ENCODE data around the gene CLTC.

CLTC gene

GRCh38 chr17:59723607-59724006 is 103.9 kb downstream of the CLTC start:
- ChIA-PET CTCF (no interaction called here), POLR2A (no interaction called here)
- TF ChIP-seq FOXK2 (IDR thresholded peaks at IDR 0.05): no peak
- TF ChIP-seq TARDBP (IDR thresholded peaks at IDR 0.05): no peak
- no peak for TF ChIP-seq SP1 (IDR thresholded peaks at IDR 0.05)
- TF ChIP-seq BHLHE40 (IDR thresholded peaks at IDR 0.05; ENCODE audit: borderline replicate concordance): no peak
- TF ChIP-seq L3MBTL2 (conservative IDR thresholded peaks at IDR 0.05): no peak
- no peak for TF ChIP-seq PKNOX1 (IDR thresholded peaks at IDR 0.05)
- no peak for TF ChIP-seq LEF1 (IDR thresholded peaks at IDR 0.05; ENCODE audit: borderline replicate concordance)
- TF ChIP-seq SUZ12 (IDR thresholded peaks at IDR 0.05): no peak
- TF ChIP-seq FOXA1 (IDR thresholded peaks at IDR 0.05): no peak
- TF ChIP-seq HDGF (IDR thresholded peaks at IDR 0.05; ENCODE audit: borderline replicate concordance): no peak
- TF ChIP-seq ARNT (IDR thresholded peaks at IDR 0.05): no peak
- DNase-seq (ENCODE audit: extremely low spot score): no peak

GRCh38 chr17:59725691-59726090 is 106.0 kb downstream of the CLTC start:
- DNase-seq (ENCODE audit: extremely low spot score): no peak
- ChIA-PET POLR2A (interaction anchor here (1.1 kb wide), 1 partner anchor 18 kb away, joined by 5 read pairs; the partner anchor contains the start of genes PTRH2 and VMP1), CTCF (no interaction called here)
- no peak for TF ChIP-seq BHLHE40 (IDR thresholded peaks at IDR 0.05; ENCODE audit: borderline replicate concordance)
- TF ChIP-seq FOXA1 (IDR thresholded peaks at IDR 0.05): no peak
- no peak for TF ChIP-seq FOXM1 (IDR thresholded peaks at IDR 0.05; ENCODE audit: borderline replicate concordance)
- TF ChIP-seq SP1 (IDR thresholded peaks at IDR 0.05): no peak
- TF ChIP-seq ZNF384 (IDR thresholded peaks at IDR 0.05): no peak
- no peak for TF ChIP-seq L3MBTL2 (conservative IDR thresholded peaks at IDR 0.05)
- no peak for TF ChIP-seq HDGF (IDR thresholded peaks at IDR 0.05; ENCODE audit: borderline replicate concordance)
- no peak for TF ChIP-seq FOXK2 (IDR thresholded peaks at IDR 0.05)
- no peak for TF ChIP-seq TARDBP (IDR thresholded peaks at IDR 0.05)
- no peak for TF ChIP-seq SUZ12 (IDR thresholded peaks at IDR 0.05)
- no peak for TF ChIP-seq NFRKB (IDR thresholded peaks at IDR 0.05)
- TF ChIP-seq PKNOX1 (IDR thresholded peaks at IDR 0.05): no peak

- DNase-seq (ENCODE audit: extremely low spot score): no peak
- no peak for TF ChIP-seq LEF1 (IDR thresholded peaks at IDR 0.05; ENCODE audit: borderline replicate concordance)
- TF ChIP-seq BHLHE40 (IDR thresholded peaks at IDR 0.05; ENCODE audit: borderline replicate concordance): no peak
- no peak for TF ChIP-seq FOXK2 (IDR thresholded peaks at IDR 0.05)
- TF ChIP-seq ARNT (IDR thresholded peaks at IDR 0.05): no peak
- no peak for TF ChIP-seq FOXA1 (IDR thresholded peaks at IDR 0.05)
- TF ChIP-seq HDGF (IDR thresholded peaks at IDR 0.05; ENCODE audit: borderline replicate concordance): no peak
- no peak for TF ChIP-seq SUZ12 (IDR thresholded peaks at IDR 0.05)
- no peak for TF ChIP-seq ZNF384 (IDR thresholded peaks at IDR 0.05)
- TF ChIP-seq ELF4 (IDR thresholded peaks at IDR 0.05): no peak
- TF ChIP-seq SP1 (IDR thresholded peaks at IDR 0.05): no peak
- no peak for TF ChIP-seq TARDBP (IDR thresholded peaks at IDR 0.05)
- TF ChIP-seq NFRKB (IDR thresholded peaks at IDR 0.05): no peak
- no peak for TF ChIP-seq FOXM1 (IDR thresholded peaks at IDR 0.05; ENCODE audit: borderline replicate concordance)
- TF ChIP-seq CTBP1 (IDR thresholded peaks at IDR 0.05; ENCODE audit: borderline replicate concordance): no peak
- TF ChIP-seq L3MBTL2 (conservative IDR thresholded peaks at IDR 0.05): no peak
- no peak for TF ChIP-seq PKNOX1 (IDR thresholded peaks at IDR 0.05)
- ChIA-PET POLR2A (interaction anchor here (1.2 kb wide), 1 partner anchor 21 kb away, joined by 3 read pairs; the partner anchor contains the start of genes PTRH2 and VMP1), CTCF (interaction anchor here (0.7 kb wide), 1 partner anchor 13 kb away, joined by 3 read pairs; no protein-coding TSS in a partner anchor)
These were observed 108.3 kb downstream of the CLTC start for GRCh38 chr17:59727817-59728533.

GRCh38 chr17:59730268-59730834 is 110.7 kb downstream of the CLTC start:
- CTCF ChIA-PET: no interaction called here
- POLR2A ChIA-PET: no interaction called here
- DNase-seq (ENCODE audit: extremely low spot score): no peak
- TF ChIP-seq L3MBTL2 (conservative IDR thresholded peaks at IDR 0.05): no peak
- no peak for TF ChIP-seq TARDBP (IDR thresholded peaks at IDR 0.05)
- TF ChIP-seq SP1 (IDR thresholded peaks at IDR 0.05): no peak
- TF ChIP-seq SUZ12 (IDR thresholded peaks at IDR 0.05): no peak
- TF ChIP-seq ZNF384 (IDR thresholded peaks at IDR 0.05): no peak
- TF ChIP-seq HDGF (IDR thresholded peaks at IDR 0.05; ENCODE audit: borderline replicate concordance): no peak
- TF ChIP-seq ELF4 (IDR thresholded peaks at IDR 0.05): no peak
- TF ChIP-seq ARNT (IDR thresholded peaks at IDR 0.05): no peak
- no peak for TF ChIP-seq LEF1 (IDR thresholded peaks at IDR 0.05; ENCODE audit: borderline replicate concordance)
- TF ChIP-seq FOXM1 (IDR thresholded peaks at IDR 0.05; ENCODE audit: borderline replicate concordance): no peak
- no peak for TF ChIP-seq CTBP1 (IDR thresholded peaks at IDR 0.05; ENCODE audit: borderline replicate concordance)
- no peak for TF ChIP-seq FOXK2 (IDR thresholded peaks at IDR 0.05)
- TF ChIP-seq NFRKB (IDR thresholded peaks at IDR 0.05): no peak
- no peak for TF ChIP-seq BHLHE40 (IDR thresholded peaks at IDR 0.05; ENCODE audit: borderline replicate concordance)
- TF ChIP-seq FOXA1 (IDR thresholded peaks at IDR 0.05): no peak
- TF ChIP-seq PKNOX1 (IDR thresholded peaks at IDR 0.05): no peak

- POLR2A ChIA-PET: no interaction called here
- CTCF ChIA-PET: no interaction called here
These were observed 114.0 kb downstream of the CLTC start for GRCh38 chr17:59733697-59734096.

More at GRCh38 chr17:59733697-59734096, 114.0 kb downstream of the CLTC start:
- TF ChIP-seq ZNF384 (IDR thresholded peaks at IDR 0.05) (no peak), SUZ12 (IDR thresholded peaks at IDR 0.05) (no peak), LEF1 (IDR thresholded peaks at IDR 0.05; ENCODE audit: borderline replicate concordance) (no peak), BHLHE40 (IDR thresholded peaks at IDR 0.05; ENCODE audit: borderline replicate concordance) (no peak), PKNOX1 (IDR thresholded peaks at IDR 0.05) (no peak), HDGF (IDR thresholded peaks at IDR 0.05; ENCODE audit: borderline replicate concordance) (no peak), NFRKB (IDR thresholded peaks at IDR 0.05) (no peak), L3MBTL2 (conservative IDR thresholded peaks at IDR 0.05) (no peak), FOXA1 (IDR thresholded peaks at IDR 0.05) (no peak), ELF4 (IDR thresholded peaks at IDR 0.05) (no peak), SP1 (IDR thresholded peaks at IDR 0.05) (no peak), TARDBP (IDR thresholded peaks at IDR 0.05) (no peak), FOXM1 (IDR thresholded peaks at IDR 0.05; ENCODE audit: borderline replicate concordance) (no peak), CTBP1 (IDR thresholded peaks at IDR 0.05; ENCODE audit: borderline replicate concordance) (no peak)
- DNase-seq (ENCODE audit: extremely low spot score): no peak
